Thyroid gland (tissue), 4 donors: ENCODE data around the gene CACNA1I.

ENCODE experiments used
- CTCF ChIP-seq, 6 experiments: fragments of 200-600 bp in 3 of 6; fragments of 450-650 bp in 3 of 6; sonication (generic) in 3 of 6; IDR thresholded peaks; one replicate each; pipeline ENCODE4 v1.5.1; 2016 to 2019; ENCODE audit warnings: antibody characterized with exemption in 6 of 6, mild to moderate bottlenecking in 2 of 6, inconsistent platforms in 1 of 6, moderate library complexity in 1 of 6
- POLR2A ChIP-seq, 2 donors: fragments of 450-650 bp; IDR thresholded peaks; one replicate each; pipeline ENCODE4 v1.6.1; 2017; ENCODE audit warnings: antibody characterized with exemption in 2 of 2, mild to moderate bottlenecking in 2 of 2, moderate library complexity in 1 of 2

GRCh38 chr22:39616051-39616450 is 45.5 kb downstream of the CACNA1I start:
- TF ChIP-seq POLR2A (IDR thresholded peaks at IDR 0.05) (no peak), CTCF (IDR thresholded peaks at IDR 0.05) (no peak)
